Measurements from ENCODE around the gene TBCK.

TBCK gene

DNA sequence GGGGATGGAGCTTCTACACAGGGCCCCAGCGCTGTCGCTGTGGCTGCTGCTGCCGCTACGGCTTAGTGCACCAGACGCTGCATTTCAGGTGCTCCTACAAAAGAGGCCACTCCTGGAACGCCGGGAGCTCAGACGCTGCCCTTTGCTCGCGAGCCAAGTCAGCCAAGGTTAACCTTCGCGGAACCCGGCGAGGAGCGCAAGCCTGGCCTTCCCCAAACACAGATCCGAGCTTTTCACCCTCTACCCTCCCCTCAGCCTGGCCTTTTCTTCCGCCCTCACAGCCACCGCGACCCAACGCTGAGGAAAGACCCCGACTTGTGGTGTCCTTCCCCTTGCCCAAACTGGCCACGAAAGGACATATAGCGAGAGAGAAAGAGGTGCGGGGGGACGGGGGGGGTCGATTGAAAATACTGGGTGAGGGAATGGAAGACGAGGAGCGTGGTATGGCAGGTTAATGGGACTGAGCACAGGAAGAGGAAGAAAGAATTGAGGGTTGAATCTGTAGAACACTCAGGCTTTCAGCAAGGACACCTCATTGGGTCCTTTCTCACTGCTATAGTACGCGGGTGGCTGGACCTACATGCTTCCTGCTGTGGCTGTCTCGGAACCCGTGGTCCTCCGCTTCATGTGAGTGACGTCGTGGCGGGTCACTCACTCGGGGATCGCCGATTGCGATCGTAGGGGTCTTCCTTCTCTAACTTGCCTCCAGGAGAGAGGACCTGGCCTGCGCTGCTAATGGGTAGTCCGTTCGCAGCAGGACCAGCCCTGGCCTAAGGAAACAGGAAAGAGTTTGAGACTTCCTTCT, at the start of gene TBCK, which contains the start of gene AIMP1:
Gene TBCK (minus strand): TSS at position 242 of the 805 bp plus-strand sequence. CDS start 7,249 bp downstream, outside the sequence.
Gene AIMP1 (plus strand): TSS at position 583 of the 805 bp plus-strand sequence. CDS start 8,460 bp downstream, outside the sequence.
- FAIRE-seq (peak; percentile 35), DNase-seq (ENCODE audit: low spot score) (peak; percentile 75)

DNA sequence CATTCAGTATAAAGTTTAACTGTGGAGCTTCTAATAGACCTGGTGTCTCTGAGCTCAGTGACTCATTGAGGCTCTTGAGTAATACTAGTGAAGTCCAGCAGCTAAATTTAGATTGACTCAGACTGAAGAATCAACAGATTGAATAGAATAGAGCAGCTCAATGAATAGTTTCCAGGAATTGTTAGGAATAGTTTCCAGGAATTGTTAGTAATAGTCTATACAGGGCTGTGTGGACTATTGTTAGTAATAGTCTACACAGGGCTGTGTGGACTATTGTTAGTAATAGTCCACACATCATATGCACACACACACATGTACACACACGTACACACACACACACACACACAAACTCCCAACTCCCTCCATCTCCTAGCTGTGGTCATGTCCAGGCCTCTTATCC, 49.6 kb upstream of the TBCK start:
- peak; percentile 67 for DNase-seq (ENCODE audit: low spot score)
- peak; percentile 81 for FAIRE-seq

DNA sequence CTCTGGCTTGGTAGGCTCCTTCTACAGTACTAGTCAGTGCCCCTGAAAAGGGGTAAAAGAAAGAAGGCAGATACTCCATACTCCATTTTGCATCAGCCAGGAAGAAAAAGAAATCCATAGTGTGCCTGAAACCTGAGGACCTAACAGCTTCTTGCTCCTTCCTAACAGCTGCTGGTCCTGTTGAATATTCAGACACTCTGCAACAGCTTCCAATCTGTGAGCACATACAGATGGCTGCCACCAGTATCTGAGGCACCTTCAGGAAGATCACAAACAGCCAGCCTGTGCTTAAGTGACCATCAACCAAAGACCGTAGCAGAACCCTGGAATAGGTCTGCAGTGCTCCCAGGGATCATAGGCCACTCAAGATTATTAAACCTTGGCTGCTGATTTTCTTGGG, 48.3 kb upstream of the TBCK start:
- no peak for FAIRE-seq
- DNase-seq (ENCODE audit: low spot score) = no peak

DNA sequence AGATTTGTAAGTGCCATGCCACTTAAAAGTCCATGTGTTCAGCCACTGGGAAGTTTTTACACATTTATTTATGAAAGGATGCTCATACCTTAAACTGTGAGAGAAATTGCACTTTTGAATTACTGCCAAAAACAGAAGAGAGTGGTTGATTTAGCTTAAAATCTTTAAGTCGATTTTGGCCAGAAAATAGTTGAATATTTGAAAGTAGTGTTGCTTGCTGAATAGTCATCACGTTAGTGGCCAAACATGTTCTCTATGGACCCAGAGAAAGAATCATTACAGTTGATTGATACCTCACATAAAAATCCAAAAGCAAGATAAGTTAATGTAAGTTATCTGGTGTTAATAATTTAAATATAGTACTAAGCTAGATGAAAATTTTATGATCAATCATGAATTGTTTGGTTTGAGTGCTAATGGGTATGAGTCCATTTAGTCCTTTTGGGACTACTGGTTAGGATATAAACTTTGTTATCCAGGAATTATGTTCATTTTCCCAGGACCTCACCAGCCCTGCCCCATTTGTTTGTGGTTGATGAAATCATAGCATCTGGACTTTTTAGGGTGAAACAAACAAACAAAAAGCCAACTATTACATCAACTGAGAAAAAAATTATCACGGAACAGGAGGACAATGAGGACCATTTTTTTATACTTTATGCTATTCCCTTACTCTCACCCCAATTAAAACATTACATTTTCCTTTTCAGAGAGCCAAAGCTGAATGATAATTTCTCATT, 46.2 kb upstream of the TBCK start:
- FAIRE-seq = no peak
- DNase-seq (ENCODE audit: low spot score) = no peak

DNA sequence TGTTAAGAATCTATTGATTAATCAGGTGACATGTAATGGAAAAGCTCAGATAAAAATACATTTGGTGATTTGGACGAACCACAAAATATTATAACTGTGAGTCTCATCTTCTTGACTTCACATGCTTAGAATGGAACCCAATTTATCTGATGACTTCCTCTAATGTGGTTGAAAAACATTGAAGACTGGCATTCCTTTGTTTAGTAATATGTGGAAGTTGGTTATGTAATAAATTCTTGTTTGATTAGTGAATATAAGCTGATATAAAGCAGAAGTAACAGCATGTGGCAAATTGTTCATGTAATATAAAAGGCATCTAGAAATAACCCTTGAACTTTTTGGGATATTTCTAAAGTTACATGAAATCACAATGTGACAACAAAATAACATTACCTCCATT, 42.9 kb upstream of the TBCK start:
- no peak for FAIRE-seq

DNA sequence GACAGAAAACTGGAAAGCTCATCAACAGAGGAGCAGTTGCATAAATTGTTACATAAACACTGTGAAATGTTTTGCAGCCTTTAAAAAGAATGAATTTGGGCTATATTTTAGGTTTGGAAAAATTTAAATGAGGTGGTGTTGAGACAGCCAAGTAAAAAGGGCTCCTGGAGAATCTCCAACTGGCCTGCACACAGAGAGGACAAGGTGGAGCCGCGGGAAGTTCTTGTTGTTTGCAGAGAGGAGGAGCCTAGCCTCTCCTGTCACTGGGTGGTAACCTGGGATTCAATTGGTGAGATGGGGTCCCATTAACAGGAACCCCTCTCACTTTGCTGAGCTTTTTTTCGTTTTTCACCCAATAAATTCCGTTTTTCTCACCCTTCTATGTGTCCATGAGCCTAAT, 39.2 kb upstream of the TBCK start:
- no peak for FAIRE-seq
- DNase-seq (ENCODE audit: low spot score) = no peak

More for the DNA sequence above, 42.9 kb upstream of the TBCK start:
- DNase-seq (ENCODE audit: low spot score) = no peak

DNA sequence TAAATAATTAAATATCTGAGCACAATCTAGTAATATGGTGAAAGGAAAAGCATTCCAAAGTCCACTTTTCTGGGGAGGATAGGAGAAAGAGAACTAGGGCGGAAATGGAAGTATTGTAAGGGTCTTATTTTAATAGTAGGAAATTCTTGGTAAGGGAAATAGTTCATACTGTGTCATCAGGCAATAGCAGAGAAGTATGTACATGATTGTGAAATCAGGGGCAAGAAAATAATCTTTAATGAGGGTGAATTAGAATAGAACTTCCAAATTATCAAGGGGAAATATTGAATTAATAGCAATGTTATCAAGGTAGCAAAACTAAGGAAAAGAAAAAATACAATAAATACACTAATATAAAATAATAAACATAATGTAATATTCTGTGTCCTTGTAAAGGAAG, 37.8 kb upstream of the TBCK start:
- FAIRE-seq = no peak
- no peak for DNase-seq (ENCODE audit: low spot score)

DNA sequence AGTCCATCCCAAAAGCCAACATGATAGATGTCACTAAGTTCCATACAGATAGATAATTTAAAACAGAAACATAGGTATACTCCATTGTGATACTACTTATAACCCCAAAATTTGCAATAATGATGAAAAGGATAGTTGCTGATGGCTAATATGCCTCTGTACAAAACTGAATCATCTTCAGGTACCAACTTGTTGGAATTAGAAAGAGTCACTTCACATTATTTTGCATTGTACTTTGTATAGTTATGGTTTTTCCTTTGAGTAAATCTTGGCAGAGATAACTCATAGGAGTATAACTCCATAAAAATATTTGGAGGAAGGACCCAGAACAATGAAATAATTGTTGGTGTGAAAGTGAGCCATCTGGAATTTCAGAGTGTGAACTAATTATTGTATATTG, 35.0 kb upstream of the TBCK start:
- DNase-seq (ENCODE audit: low spot score) = no peak
- FAIRE-seq = no peak

DNA sequence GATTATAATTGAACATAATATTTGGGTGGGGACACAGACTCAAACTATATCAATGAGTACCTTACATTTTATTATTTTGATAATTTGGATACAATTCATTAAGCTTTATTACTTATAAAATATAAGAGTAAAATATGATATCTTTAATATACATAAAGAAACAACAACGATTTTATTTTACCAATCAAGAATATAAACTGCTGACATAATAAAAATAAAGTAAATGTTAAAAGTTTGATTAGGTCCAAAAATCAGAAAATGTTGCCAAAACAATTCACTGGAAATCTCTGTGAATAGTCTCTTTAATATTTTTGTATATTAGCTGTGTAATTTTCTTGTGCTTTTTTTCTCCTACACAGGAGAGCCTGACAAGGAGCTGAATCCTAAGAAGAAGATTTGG, 31.2 kb upstream of the TBCK start:
- FAIRE-seq (peak; percentile 39), DNase-seq (ENCODE audit: low spot score) (no peak)

DNA sequence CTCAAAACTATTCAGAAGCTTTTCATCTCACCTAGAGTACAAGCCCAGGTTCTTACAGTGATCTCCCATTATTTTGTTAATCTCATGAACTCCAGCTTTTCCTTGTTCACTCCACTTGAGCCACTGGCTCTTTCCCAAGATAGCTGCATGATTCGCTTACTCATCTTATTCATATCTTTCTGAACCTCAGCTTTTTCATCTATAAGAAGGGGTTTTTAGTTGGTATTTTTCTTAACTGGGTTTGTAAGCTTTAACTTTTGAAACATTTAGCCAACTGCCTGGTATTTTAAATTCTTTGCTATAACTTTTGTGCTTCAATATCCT, 28.6 kb upstream of the TBCK start:
- DNase-seq (ENCODE audit: low spot score) (no peak), FAIRE-seq (no peak)

DNA sequence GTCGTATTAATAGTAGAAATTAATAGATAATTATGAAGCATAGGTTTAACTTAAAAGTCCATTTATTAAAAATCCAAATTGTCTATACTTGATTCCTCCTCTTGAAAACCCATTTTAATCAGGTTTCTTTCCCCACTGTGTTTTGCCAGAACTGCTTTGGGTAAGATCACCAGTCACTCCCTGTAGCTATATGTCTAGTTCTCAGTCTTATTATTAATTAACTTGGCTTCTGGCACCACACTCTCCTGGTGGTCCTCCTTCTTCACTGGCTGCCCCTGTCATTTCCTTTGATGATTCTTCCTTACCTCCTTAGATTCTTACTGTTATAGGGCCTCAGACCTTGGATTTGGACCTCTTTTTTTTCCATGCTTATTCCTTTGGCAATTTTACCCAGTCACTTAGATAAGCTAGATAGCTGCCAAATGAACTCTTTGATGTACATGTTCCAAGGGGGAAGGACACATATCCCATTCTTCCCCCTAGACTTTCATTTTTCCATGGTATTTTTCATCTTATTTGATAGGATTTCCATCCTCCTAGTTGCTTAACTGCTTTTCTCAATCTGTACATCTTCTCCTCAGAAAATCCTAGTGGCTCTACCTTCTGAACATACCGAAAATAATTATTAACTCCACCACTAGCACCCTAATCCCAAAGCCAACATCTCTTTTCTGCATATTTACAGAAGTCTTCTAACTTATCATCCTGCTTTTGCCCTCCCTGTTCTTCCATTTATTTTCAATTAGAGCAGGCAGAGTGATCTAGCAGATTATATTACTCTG, 28.0 kb upstream of the TBCK start:
- no peak for FAIRE-seq
- DNase-seq (ENCODE audit: low spot score) = no peak

DNA sequence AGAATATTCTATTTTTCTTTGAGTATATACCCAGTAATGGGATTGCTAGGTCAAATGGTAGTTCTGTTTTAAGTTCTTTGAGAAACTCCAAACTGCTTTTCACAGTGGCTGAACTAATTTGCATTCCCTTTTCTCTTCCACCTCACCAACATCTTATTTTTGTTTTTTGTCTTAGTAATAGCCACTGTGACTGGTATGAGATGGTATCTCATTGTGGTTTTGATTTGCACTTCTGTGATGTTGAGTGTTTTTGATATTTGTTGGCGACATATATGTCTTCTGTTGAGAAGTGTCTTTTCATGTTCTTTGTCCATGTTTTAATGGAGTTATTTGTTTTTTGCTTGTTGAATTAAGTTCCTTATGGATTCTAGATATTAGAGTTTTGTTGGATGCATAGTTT, 24.8 kb upstream of the TBCK start:
- no peak for FAIRE-seq
- DNase-seq (ENCODE audit: low spot score) = no peak

DNA sequence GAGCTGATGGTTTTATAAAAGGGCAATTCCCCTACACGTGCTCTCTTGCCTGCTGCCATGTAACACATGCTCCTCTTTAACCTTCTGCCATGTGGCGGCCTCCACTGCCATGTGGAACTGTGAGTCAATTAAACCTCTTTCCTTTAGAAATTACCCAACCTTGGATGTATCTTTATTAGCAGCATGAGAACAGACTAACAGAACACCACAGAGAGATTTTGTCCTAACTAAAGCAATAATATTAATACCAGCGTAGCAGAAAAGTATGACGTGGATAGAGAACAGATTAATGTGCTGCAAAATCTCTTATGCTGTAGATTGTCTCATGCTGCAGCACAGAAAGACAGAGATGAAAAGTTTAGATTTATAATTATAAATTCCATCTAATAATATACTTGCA, 23.4 kb upstream of the TBCK start:
- DNase-seq (ENCODE audit: low spot score) = no peak
- no peak for FAIRE-seq

DNA sequence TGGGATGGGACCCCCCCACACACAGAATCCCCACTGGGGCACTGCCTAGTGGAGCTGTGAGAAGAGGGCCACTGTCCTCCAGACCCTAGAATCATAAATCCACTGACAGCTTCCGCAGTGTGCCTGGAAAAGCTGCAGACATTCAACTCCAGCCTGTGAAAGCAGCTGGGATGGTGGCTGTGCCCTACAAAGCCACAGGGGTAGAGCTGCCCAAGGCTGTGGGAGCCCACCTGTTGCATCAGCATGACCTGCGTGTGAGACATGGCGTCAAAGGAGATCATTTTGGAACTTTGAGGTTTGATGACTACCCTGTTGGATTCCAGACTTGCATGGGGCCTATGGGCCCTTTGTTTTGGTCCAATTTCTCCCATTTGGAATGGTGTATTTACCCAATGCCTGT, 22.7 kb upstream of the TBCK start:
- DNase-seq (ENCODE audit: low spot score) = no peak

DNA sequence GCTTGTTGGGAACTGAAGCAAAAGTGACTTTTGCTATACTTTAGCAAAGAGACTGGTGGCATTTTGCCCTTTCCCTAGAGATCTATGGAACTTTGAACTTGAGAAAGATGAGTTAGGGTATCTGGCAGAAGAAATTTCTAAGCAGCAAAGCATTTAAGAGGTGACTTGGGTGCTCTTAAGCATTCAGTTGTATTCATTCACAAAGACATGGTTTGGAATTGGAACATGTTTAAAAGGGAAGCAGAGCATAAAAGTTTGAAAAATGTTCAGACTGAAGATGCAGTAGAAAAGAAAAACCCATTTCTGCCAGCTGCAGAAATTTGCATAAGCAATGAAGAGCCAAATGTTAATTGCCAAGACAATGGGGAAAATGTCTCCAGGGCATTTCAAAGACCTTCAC, 21.9 kb upstream of the TBCK start:
- FAIRE-seq = no peak
- no peak for DNase-seq (ENCODE audit: low spot score)

More for the DNA sequence above, 22.7 kb upstream of the TBCK start:
- no peak for FAIRE-seq

DNA sequence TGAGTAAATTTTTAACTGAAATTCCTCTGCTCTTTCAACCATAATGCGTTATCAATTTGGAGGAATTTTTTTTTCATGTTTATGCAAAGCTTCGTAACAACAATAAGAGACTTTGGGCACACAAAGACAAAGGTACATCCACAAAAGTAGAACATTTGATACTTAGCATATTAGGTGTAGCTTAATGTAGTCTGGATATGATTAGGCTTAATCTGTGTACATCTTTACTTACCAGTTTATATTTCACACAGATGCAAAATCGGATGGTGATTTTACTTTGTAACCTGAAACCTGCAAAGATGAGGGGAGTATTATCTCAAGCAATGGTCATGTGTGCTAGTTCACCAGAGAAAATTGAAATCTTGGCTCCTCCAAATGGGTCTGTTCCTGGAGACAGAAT, 20.6 kb upstream of the TBCK start:
- DNase-seq (ENCODE audit: low spot score) = no peak
- FAIRE-seq = no peak

DNA sequence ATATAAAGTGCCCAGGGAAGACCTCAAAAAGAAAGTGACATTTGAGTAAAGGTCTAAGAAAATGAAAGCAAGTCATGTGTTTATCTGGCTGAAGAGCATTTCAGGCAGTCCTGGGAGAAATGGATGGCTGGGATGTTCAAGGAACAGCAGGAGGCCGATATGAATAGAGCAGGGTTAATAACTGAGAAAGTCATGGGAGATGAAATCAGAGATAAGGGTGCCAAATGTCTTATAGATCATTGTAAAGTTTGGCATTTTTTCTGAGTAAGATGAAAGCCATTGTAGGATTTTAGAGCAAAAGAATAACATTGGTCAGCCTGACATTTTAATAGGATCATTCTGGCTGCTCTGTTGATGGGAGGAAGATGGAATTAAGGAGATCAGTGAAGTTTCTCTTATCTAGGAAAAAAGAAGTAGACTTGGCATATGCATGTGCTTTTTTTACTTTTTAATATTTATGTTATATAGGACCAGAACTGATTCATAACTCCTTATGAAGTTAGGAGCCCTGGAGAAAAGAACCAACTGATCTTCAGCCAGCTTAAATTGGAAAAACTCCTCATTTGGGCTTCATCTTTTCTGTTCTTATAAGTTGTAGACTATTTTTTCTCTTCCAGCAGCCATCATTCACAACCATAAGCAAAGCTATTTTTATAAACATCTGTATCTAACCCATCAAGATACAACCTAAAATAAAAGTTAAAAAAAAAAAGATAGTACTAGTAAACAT, 18.9 kb upstream of the TBCK start:
- FAIRE-seq (no peak), DNase-seq (ENCODE audit: low spot score) (no peak)

DNA sequence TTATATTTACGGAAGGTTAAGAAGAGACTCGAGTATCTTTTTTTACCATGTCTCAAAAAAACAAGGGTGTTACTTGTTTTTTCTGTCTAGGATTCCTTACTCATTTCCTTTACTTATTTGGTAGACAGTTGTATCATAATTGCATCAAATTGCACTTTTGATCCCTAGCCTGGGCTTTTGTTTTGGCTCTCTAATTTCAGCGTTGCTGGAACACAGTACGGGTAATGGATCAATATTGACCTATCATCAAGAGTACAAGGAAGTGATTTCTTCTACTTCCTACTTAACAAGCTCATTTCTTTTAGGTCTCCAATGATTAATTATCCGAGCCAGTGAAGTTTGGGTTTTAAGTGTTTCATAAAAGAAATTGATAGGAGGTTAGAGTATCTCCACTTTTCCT, 17.2 kb upstream of the TBCK start:
- FAIRE-seq = no peak
- DNase-seq (ENCODE audit: low spot score) = no peak

DNA sequence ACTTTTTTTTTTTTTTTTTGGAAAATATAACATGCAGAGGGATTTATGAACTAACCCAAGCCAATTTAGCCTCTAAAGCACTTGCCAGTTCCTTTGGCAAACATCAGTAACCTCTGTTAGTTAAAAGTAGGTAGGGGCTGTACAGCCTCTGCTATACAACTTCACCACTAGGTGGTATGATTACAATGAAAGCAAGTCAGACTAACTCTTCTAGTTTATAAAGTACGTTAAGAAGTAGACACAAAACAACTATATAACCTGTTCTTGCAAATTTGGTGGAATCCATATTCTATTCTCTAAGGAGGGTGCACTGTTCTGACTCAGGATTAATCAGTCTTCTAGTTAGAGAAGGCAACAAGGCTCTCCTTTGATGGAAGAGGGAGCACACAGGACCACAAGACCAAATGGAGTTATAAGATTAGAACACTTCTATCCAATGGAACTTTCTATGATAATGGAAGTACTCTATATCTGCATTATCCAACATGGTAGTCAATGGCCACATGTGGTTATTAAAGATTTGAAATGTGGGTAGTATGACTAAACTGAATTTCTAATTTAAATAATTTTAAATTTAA, 13.1 kb upstream of the TBCK start:
- DNase-seq (ENCODE audit: low spot score) (peak; percentile 19), FAIRE-seq (peak; percentile 28)

DNA sequence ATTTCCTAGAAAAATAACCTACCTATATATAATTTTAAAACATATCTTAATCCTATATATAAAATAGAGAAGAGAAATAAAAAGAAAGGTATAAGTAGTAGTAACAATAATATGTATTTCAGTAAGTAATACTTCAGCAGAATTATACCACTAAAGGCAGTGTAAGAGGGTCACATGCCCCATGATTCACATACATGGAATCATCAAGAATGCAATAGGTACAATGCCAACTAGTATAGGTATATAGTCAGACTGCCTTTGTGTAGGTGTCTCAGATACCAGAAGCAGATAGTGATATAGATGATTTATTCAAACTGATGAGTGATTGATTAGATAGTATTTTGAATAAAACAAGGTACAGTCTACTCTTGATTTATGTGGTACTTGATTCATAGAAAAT, 9.8 kb upstream of the TBCK start:
- FAIRE-seq (no peak), DNase-seq (ENCODE audit: low spot score) (no peak)

DNA sequence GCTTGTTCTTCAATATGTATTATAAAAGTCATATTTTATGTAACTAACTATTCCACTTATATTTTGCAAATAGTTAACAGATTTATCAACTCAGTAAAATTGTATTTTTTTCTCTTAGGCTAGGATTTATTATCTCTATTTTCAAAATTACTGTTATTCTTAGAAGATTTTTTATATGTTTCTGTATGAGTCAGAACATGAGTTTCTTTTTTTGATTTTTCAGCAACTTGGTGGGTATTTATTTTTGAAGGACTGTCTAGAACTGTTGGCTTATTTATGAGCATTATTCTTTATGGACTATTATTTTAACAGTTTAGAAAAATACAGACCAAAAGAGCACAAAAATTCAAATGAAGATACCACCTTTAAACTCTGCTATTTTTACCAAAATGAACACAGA, 7.1 kb upstream of the TBCK start:
- peak; percentile 28 for FAIRE-seq

More for the DNA sequence above, 7.1 kb upstream of the TBCK start:
- no peak for DNase-seq (ENCODE audit: low spot score)

Data from RCC 7860 (cell line).